NCI-H446 (cell line): ENCODE data around the gene ACSM5.
"Not testable (repeated sequence)": the region's sequence is repeated elsewhere in the genome, so short reads cannot be mapped to it uniquely, and the experiment has no call there.

ENCODE experiments used
- DNase-seq, 2 experiments: peaks; one replicate each; lab custom pipeline; 2025; lab: John Stamatoyannopoulos, UW

Gene ACSM5

GRCh38 chr16:20453633-20454032 is 44.3 kb downstream of the ACSM5 start:
- not testable (repeated sequence) for DNase-seq

- DNase-seq: not testable (repeated sequence)
Measured at GRCh38 chr16:20459227-20459626, 49.9 kb downstream of the ACSM5 start.

- not testable (repeated sequence) for DNase-seq
Measured at GRCh38 chr16:20460313-20460712, 51.0 kb downstream of the ACSM5 start.

GRCh38 chr16:20468954-20469353 is 59.6 kb downstream of the ACSM5 start:
- not testable (repeated sequence) for DNase-seq

GRCh38 chr16:20469930-20470329 is 60.6 kb downstream of the ACSM5 start:
- DNase-seq: not testable (repeated sequence)

- not testable (repeated sequence) for DNase-seq
Measured at GRCh38 chr16:20470732-20471131, 61.4 kb downstream of the ACSM5 start.

GRCh38 chr16:20477188-20477744 is 67.9 kb downstream of the ACSM5 start:
- DNase-seq: not testable (repeated sequence)

- not testable (repeated sequence) for DNase-seq
Measured at GRCh38 chr16:20483989-20484388, 74.7 kb downstream of the ACSM5 start.

GRCh38 chr16:20484726-20485125 is 75.4 kb downstream of the ACSM5 start:
- DNase-seq: no peak

GRCh38 chr16:20485408-20485807 is 76.1 kb downstream of the ACSM5 start:
- DNase-seq: no peak
